Measurements from ENCODE around the gene GAGE12J.
A peak's percentile ranks its signal among the peaks of the same experiment; 100 is the strongest.
"Not testable (repeated sequence)": the region's sequence is repeated elsewhere in the genome, so short reads cannot be mapped to it uniquely, and the experiment has no call there.

Gene GAGE12J

GRCh38 chrX:49291615-49292337 lies 30.1 kb upstream of the GAGE12J start:
- no peak for DNase-seq (ENCODE audit: low spot score)
- CTCF ChIA-PET = interaction anchor here (0.6 kb wide), 1 partner anchor 868 kb away, joined by 4 read pairs; no protein-coding TSS in a partner anchor
- POLR2A ChIA-PET (ENCODE audit: low non-redundant PET) = no interaction called here
- H3K27ac ChIP-seq = no peak overlapping the region
- TF ChIP-seq CTCF (conservative IDR thresholded peaks at IDR 0.05; ENCODE audit: low read depth) = peak; percentile 49

GRCh38 chrX:49292400-49293362 lies 29.2 kb upstream of the GAGE12J start:
- no peak overlapping the region for H3K27ac ChIP-seq
- DNase-seq (ENCODE audit: low spot score) = no peak
- ChIA-PET POLR2A (ENCODE audit: low non-redundant PET) (no interaction called here), CTCF (no interaction called here)
- no peak for TF ChIP-seq CTCF (conservative IDR thresholded peaks at IDR 0.05; ENCODE audit: low read depth)

GRCh38 chrX:49299293-49299692 lies 22.5 kb upstream of the GAGE12J start:
- POLR2A ChIA-PET (ENCODE audit: low non-redundant PET); CTCF ChIA-PET; DNase-seq (ENCODE audit: low spot score); H3K27ac ChIP-seq: not testable (repeated sequence)

GRCh38 chrX:49300703-49301102 lies 21.1 kb upstream of the GAGE12J start:
- CTCF ChIA-PET = no interaction called here
- POLR2A ChIA-PET (ENCODE audit: low non-redundant PET) = no interaction called here
- no peak for TF ChIP-seq CTCF (conservative IDR thresholded peaks at IDR 0.05; ENCODE audit: low read depth)

GRCh38 chrX:49303346-49303745 lies 18.5 kb upstream of the GAGE12J start, which contains the start of gene GAGE10:
Gene GAGE10 (plus strand): TSS chrX:49303646. CDS start chrX:49304860, 1,214 bp downstream.
- ChIA-PET CTCF (no interaction called here), POLR2A (ENCODE audit: low non-redundant PET) (no interaction called here)
- TF ChIP-seq CTCF (conservative IDR thresholded peaks at IDR 0.05; ENCODE audit: low read depth) = no peak
- no peak for DNase-seq (ENCODE audit: low spot score)
- H3K27ac ChIP-seq = no peak within 1 kb of the TSS

More at GRCh38 chrX:49300703-49301102, 21.1 kb upstream of the GAGE12J start:
- no peak for DNase-seq (ENCODE audit: low spot score)
- no peak overlapping the region for H3K27ac ChIP-seq

- DNase-seq (ENCODE audit: low spot score); CTCF ChIA-PET; POLR2A ChIA-PET (ENCODE audit: low non-redundant PET); H3K27ac ChIP-seq: not testable (repeated sequence)
These were observed 14.1 kb upstream of the GAGE12J start for GRCh38 chrX:49307775-49308174.

- DNase-seq (ENCODE audit: low spot score) = no peak
- ChIA-PET CTCF (no interaction called here), POLR2A (ENCODE audit: low non-redundant PET) (no interaction called here)
- no peak for TF ChIP-seq CTCF (conservative IDR thresholded peaks at IDR 0.05; ENCODE audit: low read depth)
- no peak overlapping the region for H3K27ac ChIP-seq
These were observed 13.1 kb upstream of the GAGE12J start for GRCh38 chrX:49308604-49309269.
